ENCODE results near the gene ANXA11.

DNA sequence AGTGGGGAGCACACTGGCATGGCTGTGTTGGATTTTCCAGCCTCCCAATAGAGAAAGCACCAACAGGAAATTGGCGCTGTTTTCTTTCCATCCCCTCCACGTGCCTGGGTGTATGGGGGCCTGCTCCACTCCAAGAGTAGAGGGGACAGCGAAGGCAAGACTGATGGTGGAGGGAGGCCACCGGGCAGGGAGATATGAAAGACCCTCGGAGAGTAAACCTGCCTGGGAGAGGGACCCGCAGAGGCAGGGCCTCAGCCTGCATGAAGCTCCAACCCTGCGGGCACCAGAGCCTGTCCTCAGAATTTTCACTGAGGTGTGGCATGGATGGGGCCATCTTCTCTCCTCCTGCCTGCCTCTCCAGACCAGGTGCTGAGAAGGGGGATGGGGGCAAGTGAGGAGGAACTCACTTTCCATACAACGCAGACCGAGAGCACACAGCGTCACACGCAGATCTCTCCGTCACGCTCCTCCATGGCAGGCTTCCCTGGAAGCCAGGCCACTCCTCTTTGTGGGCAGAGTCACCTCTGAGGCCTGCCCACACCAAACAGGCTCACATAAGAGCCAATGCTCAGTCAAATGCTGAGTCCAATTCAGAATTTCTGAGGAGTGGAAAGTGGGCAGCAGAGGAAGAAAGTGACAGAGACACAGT, 18.8 kb downstream of the ANXA11 start:
- TF ChIP-seq, protein P1, sequence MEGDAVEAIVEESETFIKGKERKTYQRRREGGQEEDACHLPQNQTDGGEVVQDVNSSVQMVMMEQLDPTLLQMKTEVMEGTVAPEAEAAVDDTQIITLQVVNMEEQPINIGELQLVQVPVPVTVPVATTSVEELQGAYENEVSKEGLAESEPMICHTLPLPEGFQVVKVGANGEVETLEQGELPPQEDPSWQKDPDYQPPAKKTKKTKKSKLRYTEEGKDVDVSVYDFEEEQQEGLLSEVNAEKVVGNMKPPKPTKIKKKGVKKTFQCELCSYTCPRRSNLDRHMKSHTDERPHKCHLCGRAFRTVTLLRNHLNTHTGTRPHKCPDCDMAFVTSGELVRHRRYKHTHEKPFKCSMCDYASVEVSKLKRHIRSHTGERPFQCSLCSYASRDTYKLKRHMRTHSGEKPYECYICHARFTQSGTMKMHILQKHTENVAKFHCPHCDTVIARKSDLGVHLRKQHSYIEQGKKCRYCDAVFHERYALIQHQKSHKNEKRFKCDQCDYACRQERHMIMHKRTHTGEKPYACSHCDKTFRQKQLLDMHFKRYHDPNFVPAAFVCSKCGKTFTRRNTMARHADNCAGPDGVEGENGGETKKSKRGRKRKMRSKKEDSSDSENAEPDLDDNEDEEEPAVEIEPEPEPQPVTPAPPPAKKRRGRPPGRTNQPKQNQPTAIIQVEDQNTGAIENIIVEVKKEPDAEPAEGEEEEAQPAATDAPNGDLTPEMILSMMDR (IDR thresholded peaks at IDR 0.05), result no peak
- TF ChIP-seq POLR2AphosphoS5 (IDR thresholded peaks at IDR 0.05; ENCODE audit: low read depth, low read length) (no peak), SIN3A (IDR thresholded peaks at IDR 0.05; ENCODE audit: borderline replicate concordance, insufficient read depth, low read depth, low read length) (no peak)
- TF ChIP-seq, protein P2, sequence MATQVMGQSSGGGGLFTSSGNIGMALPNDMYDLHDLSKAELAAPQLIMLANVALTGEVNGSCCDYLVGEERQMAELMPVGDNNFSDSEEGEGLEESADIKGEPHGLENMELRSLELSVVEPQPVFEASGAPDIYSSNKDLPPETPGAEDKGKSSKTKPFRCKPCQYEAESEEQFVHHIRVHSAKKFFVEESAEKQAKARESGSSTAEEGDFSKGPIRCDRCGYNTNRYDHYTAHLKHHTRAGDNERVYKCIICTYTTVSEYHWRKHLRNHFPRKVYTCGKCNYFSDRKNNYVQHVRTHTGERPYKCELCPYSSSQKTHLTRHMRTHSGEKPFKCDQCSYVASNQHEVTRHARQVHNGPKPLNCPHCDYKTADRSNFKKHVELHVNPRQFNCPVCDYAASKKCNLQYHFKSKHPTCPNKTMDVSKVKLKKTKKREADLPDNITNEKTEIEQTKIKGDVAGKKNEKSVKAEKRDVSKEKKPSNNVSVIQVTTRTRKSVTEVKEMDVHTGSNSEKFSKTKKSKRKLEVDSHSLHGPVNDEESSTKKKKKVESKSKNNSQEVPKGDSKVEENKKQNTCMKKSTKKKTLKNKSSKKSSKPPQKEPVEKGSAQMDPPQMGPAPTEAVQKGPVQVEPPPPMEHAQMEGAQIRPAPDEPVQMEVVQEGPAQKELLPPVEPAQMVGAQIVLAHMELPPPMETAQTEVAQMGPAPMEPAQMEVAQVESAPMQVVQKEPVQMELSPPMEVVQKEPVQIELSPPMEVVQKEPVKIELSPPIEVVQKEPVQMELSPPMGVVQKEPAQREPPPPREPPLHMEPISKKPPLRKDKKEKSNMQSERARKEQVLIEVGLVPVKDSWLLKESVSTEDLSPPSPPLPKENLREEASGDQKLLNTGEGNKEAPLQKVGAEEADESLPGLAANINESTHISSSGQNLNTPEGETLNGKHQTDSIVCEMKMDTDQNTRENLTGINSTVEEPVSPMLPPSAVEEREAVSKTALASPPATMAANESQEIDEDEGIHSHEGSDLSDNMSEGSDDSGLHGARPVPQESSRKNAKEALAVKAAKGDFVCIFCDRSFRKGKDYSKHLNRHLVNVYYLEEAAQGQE (IDR thresholded peaks at IDR 0.05; ENCODE audit: insufficient read depth in 1 of 2, low read depth in 2 of 2, low read length in 1 of 2), result no peak
